ENCODE measurements around the gene BHLHE40.

DNA sequence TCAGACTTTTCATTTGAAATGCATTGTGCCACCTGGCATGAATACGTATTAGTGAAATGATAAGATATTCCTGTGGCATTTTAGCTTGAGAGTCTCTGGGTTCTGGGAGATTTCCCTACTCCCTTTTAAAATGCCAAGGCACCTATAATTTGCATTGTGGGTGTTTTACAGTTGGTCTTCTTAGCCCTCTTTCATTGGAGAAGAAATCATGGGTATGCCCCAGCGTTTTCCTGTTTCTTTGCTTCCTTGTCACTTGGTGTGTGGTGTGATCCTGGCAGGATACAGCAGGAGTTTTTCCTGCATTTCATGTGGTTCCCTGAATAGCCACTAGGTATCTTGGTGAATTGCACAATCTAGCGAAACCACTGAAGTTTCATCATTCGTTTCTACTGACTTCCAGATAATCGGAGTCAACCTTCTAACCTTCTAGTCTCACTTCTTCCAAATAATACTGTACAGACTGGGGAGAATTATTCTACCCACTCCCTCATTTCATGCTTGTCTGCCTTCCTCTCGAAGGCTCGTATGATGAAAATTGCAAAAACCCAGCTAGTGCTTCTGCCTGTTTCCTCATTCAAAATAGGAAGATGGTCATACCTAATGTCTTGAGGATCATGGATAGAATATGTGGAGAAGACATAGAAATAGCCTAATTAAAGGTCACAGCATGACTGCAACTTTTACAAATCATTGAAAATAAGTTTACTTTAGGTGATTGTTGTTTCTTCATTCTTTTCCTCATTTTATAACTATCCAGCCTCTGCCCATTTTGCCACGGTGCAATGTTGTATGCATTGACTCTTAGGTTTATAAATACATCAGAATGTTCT lies 2.6 kb downstream of the BHLHE40 start:
- TF ChIP-seq, protein P1, sequence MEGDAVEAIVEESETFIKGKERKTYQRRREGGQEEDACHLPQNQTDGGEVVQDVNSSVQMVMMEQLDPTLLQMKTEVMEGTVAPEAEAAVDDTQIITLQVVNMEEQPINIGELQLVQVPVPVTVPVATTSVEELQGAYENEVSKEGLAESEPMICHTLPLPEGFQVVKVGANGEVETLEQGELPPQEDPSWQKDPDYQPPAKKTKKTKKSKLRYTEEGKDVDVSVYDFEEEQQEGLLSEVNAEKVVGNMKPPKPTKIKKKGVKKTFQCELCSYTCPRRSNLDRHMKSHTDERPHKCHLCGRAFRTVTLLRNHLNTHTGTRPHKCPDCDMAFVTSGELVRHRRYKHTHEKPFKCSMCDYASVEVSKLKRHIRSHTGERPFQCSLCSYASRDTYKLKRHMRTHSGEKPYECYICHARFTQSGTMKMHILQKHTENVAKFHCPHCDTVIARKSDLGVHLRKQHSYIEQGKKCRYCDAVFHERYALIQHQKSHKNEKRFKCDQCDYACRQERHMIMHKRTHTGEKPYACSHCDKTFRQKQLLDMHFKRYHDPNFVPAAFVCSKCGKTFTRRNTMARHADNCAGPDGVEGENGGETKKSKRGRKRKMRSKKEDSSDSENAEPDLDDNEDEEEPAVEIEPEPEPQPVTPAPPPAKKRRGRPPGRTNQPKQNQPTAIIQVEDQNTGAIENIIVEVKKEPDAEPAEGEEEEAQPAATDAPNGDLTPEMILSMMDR (IDR thresholded peaks at IDR 0.05) = peak; percentile 27 to 71 (median 48)
- TF ChIP-seq POLR2A (IDR thresholded peaks at IDR 0.05) = peak in 1 of 4 donors; percentile 38
